Glutamatergic neuron (in vitro differentiated cells): Measurements from ENCODE around the gene C17orf58. TPM values are rescaled to one million over a fixed set of nuclear protein-coding genes. Genes with fewer than 3 reads are reported as not detected.
"Not testable (repeated sequence)": the region's sequence is repeated elsewhere in the genome, so short reads cannot be mapped to it uniquely, and the experiment has no call there.

Experiments
- DNase-seq: peaks from one replicate; pipeline ENCODE4 v3.0.0; 2022
- H3K27ac Mint-ChIP-seq: one replicate; pipeline ENCODE4 v1.8.0; 2020; ENCODE audit warnings: mild to moderate bottlenecking, mixed read lengths, inconsistent platforms; ENCODE audit not compliant: unreplicated experiment
- H3K27me3 Mint-ChIP-seq: one replicate; pipeline ENCODE4 v1.8.0; 2020; ENCODE audit warnings: mild to moderate bottlenecking, moderate library complexity, mixed read lengths, inconsistent platforms; ENCODE audit not compliant: unreplicated experiment
- H3K36me3 Mint-ChIP-seq: one replicate; pipeline ENCODE4 v1.8.0; 2020; ENCODE audit warnings: mild to moderate bottlenecking, mixed read lengths, inconsistent platforms; ENCODE audit not compliant: unreplicated experiment
- H3K4me1 Mint-ChIP-seq: one replicate; pipeline ENCODE4 v1.8.0; 2020; ENCODE audit warnings: mild to moderate bottlenecking, low read depth, mixed read lengths, inconsistent platforms; ENCODE audit not compliant: unreplicated experiment
- H3K4me3 Mint-ChIP-seq: one replicate; pipeline ENCODE4 v1.8.0; 2020; ENCODE audit warnings: mild to moderate bottlenecking, mixed read lengths, inconsistent platforms; ENCODE audit not compliant: unreplicated experiment
- H3K9me3 Mint-ChIP-seq: one replicate; pipeline ENCODE4 v1.8.0; 2020; ENCODE audit warnings: mild to moderate bottlenecking, moderate library complexity, mixed read lengths, inconsistent platforms; ENCODE audit not compliant: unreplicated experiment
- CTCF ChIP-seq: fragments of 200-600 bp; sonication (generic); IDR thresholded peaks from one replicate; pipeline ENCODE4 v1.5.0; 2021; ENCODE audit not compliant: partially characterized antibody, unreplicated experiment
- total RNA-seq: library from RNA; stranded (reverse); fragmentation: NEBNext Ultra II Directional; extraction: Animal tissue kit (Norgen Biotek cat#: 25700); gene quantifications from one replicate; pipeline ENCODE4 v1.2.1, GENCODE V29; 2021; ENCODE audit not compliant: unreplicated experiment

Gene C17orf58
- total RNA-seq, 1 donor from 2014 or later: 9.9 TPM

- peaks cover 6% of the 10 kb centered on the region for H3K4me1 Mint-ChIP-seq
- H3K9me3 Mint-ChIP-seq: peaks cover 7% of the 10 kb centered on the region
- peak overlapping the region; percentile 90 for H3K27ac Mint-ChIP-seq
- DNase-seq: no peak
- TF ChIP-seq CTCF: no peak
- peak overlapping the region; percentile 67 for H3K4me3 Mint-ChIP-seq
- H3K36me3 Mint-ChIP-seq: no peaks in the 10 kb centered on the region
- peaks cover 2% of the 10 kb centered on the region for H3K27me3 Mint-ChIP-seq
Measured at GRCh38 chr17:68033636-68034451, 37.6 kb upstream of the C17orf58 start.

GRCh38 chr17:68029512-68030215 is 33.4 kb upstream of the C17orf58 start:
- H3K4me3 Mint-ChIP-seq: no peak overlapping the region
- TF ChIP-seq CTCF: no peak
- H3K4me1 Mint-ChIP-seq: peaks cover 4% of the 10 kb centered on the region
- peak overlapping the region; percentile 85 for H3K27ac Mint-ChIP-seq
- no peaks in the 10 kb centered on the region for H3K36me3 Mint-ChIP-seq
- peak; percentile 25 for DNase-seq
- H3K9me3 Mint-ChIP-seq: peaks cover 2% of the 10 kb centered on the region
- H3K27me3 Mint-ChIP-seq: peaks cover 6% of the 10 kb centered on the region

- DNase-seq, H3K36me3 Mint-ChIP-seq, H3K4me3 Mint-ChIP-seq, H3K4me1 Mint-ChIP-seq, H3K27ac Mint-ChIP-seq: not testable (repeated sequence)
- Mint-ChIP-seq H3K9me3 (peaks cover 15% of the 10 kb centered on the region), H3K27me3 (peaks cover 18% of the 10 kb centered on the region)
Measured at GRCh38 chr17:68022547-68022946, 26.3 kb upstream of the C17orf58 start.

GRCh38 chr17:68021963-68022362 is 25.7 kb upstream of the C17orf58 start:
- peaks cover 5% of the 10 kb centered on the region for H3K4me1 Mint-ChIP-seq
- no peaks in the 10 kb centered on the region for H3K36me3 Mint-ChIP-seq
- DNase-seq: no peak
- H3K27me3 Mint-ChIP-seq: peaks cover 18% of the 10 kb centered on the region
- peak overlapping the region; percentile 67 for H3K4me3 Mint-ChIP-seq
- peaks cover 15% of the 10 kb centered on the region for H3K9me3 Mint-ChIP-seq
- no peak overlapping the region for H3K27ac Mint-ChIP-seq
- TF ChIP-seq CTCF: no peak

GRCh38 chr17:68020791-68021190 is 24.5 kb upstream of the C17orf58 start:
- H3K4me1 Mint-ChIP-seq, DNase-seq, H3K36me3 Mint-ChIP-seq: not testable (repeated sequence)
- H3K27me3 Mint-ChIP-seq: peaks cover 17% of the 10 kb centered on the region
- H3K9me3 Mint-ChIP-seq: peaks cover 15% of the 10 kb centered on the region
- peak overlapping the region; percentile 88 for H3K4me3 Mint-ChIP-seq
- peak overlapping the region; percentile 84 for H3K27ac Mint-ChIP-seq

- H3K27me3 Mint-ChIP-seq: peaks cover 19% of the 10 kb centered on the region
- no peak for TF ChIP-seq CTCF
- no peak for DNase-seq
- peaks cover 15% of the 10 kb centered on the region for H3K9me3 Mint-ChIP-seq
- H3K36me3 Mint-ChIP-seq: no peaks in the 10 kb centered on the region
- H3K27ac Mint-ChIP-seq: peak overlapping the region; percentile 84
- H3K4me3 Mint-ChIP-seq: peak overlapping the region; percentile 88
- H3K4me1 Mint-ChIP-seq: peaks cover 5% of the 10 kb centered on the region
Measured at GRCh38 chr17:68020409-68020756, 24.1 kb upstream of the C17orf58 start.
